Mesenchymal stem cell (in vitro differentiated cells and primary cell): ENCODE measurements around the gene PEX5L.

ENCODE experiments used
- DNase-seq: peaks from one replicate; pipeline ENCODE4 v3.0.0-alpha.2; 2013
- H2AFZ ChIP-seq: one replicate; pipeline ENCODE4 v1.6.1; 2013; ENCODE audit warnings: low read depth, mild to moderate bottlenecking, control low read depth, inconsistent platforms, low read length, moderate library complexity
- H2AK5ac ChIP-seq: 2 replicates; pipeline ENCODE4 v1.6.1; 2013; ENCODE audit warnings: low read length, moderate library complexity, mild to moderate bottlenecking, inconsistent platforms; ENCODE audit not compliant: severe bottlenecking
- H2BK120ac ChIP-seq: one replicate; pipeline ENCODE4 v1.6.1; 2013; ENCODE audit warnings: low read depth, mild to moderate bottlenecking, inconsistent platforms, low read length, moderate library complexity
- H2BK12ac ChIP-seq, 2 experiments: one replicate each; pipeline ENCODE4 v1.6.1; 2013; ENCODE audit warnings: inconsistent platforms in 2 of 2, low read length in 2 of 2, mild to moderate bottlenecking in 2 of 2, moderate library complexity in 2 of 2, control low read depth in 1 of 2
- H2BK15ac ChIP-seq: one replicate; pipeline ENCODE4 v1.6.1; 2013; ENCODE audit warnings: mild to moderate bottlenecking, low read depth, inconsistent platforms; ENCODE audit not compliant: poor library complexity, severe bottlenecking
- H2BK5ac ChIP-seq: 2 replicates; pipeline ENCODE4 v1.6.1; 2013; ENCODE audit warnings: low read depth, mild to moderate bottlenecking, low read length, control low read depth, inconsistent platforms; ENCODE audit not compliant: poor library complexity, severe bottlenecking
- H3K14ac ChIP-seq, 2 experiments: one replicate each; pipeline ENCODE4 v1.6.1; 2013; ENCODE audit warnings: inconsistent platforms in 2 of 2, low read length in 2 of 2, control low read depth in 1 of 2, mild to moderate bottlenecking in 1 of 2, moderate library complexity in 1 of 2
- H3K18ac ChIP-seq, 2 experiments: one replicate each; pipeline ENCODE4 v1.6.1; 2013; ENCODE audit warnings: inconsistent platforms in 2 of 2, low read length in 2 of 2, control low read depth in 1 of 2, low read depth in 1 of 2, mild to moderate bottlenecking in 1 of 2
- H3K23ac ChIP-seq, 2 experiments: one replicate each; pipeline ENCODE4 v1.6.1; 2013; ENCODE audit warnings: inconsistent platforms in 2 of 2, low read length in 2 of 2, mild to moderate bottlenecking in 2 of 2, moderate library complexity in 2 of 2, control low read depth in 1 of 2
- H3K27ac ChIP-seq: 2 replicates; pipeline ENCODE4 v1.5.1; 2013; ENCODE audit warnings: mild to moderate bottlenecking, moderate library complexity, low read length, control low read depth, inconsistent platforms; ENCODE audit not compliant: poor library complexity, severe bottlenecking
- H3K27me3 ChIP-seq, 2 experiments: 2 replicates each; pipeline versions ENCODE4 v1.6.1 to v1.7.0; 2013; ENCODE audit warnings: low read length in 2 of 2, mild to moderate bottlenecking in 2 of 2, moderate library complexity in 2 of 2, control low read depth in 1 of 2, inconsistent platforms in 1 of 2; ENCODE audit not compliant: control insufficient read depth in 1 of 2, insufficient read depth in 1 of 2
- H3K36me3 ChIP-seq, 2 experiments: 2 replicates each; pipeline versions ENCODE4 v1.6.1 to v1.7.0; 2013; ENCODE audit warnings: low read length in 2 of 2, control low read depth in 1 of 2, inconsistent platforms in 1 of 2, low read depth in 1 of 2, mild to moderate bottlenecking in 1 of 2; ENCODE audit not compliant: insufficient read depth in 2 of 2, control insufficient read depth in 1 of 2
- H3K4ac ChIP-seq, 2 experiments: one replicate each; pipeline ENCODE4 v1.6.1; 2013; ENCODE audit warnings: inconsistent platforms in 2 of 2, low read length in 2 of 2, mild to moderate bottlenecking in 2 of 2, moderate library complexity in 2 of 2, control low read depth in 1 of 2, low read depth in 1 of 2
- H3K4me1 ChIP-seq: 2 replicates; pipeline ENCODE4 v1.6.1; 2013; ENCODE audit warnings: low read depth, low read length, control low read depth; ENCODE audit not compliant: control insufficient read depth, insufficient read depth
- H3K4me2 ChIP-seq: 2 replicates; pipeline ENCODE4 v1.6.1; 2013; ENCODE audit warnings: low read length, mild to moderate bottlenecking, inconsistent platforms; ENCODE audit not compliant: poor library complexity, severe bottlenecking
- H3K4me3 ChIP-seq, 2 experiments: 2 replicates each; pipeline versions ENCODE4 v1.5.1 to v1.7.0; 2013; ENCODE audit warnings: low read length in 2 of 2, mild to moderate bottlenecking in 2 of 2, control low read depth in 1 of 2, low read depth in 1 of 2; ENCODE audit not compliant: insufficient read depth in 1 of 2
- H3K79me1 ChIP-seq: replicated peaks from 2 replicates; pipeline ENCODE4 v1.6.1; 2013; ENCODE audit warnings: mild to moderate bottlenecking, control low read depth, low read length, inconsistent platforms; ENCODE audit not compliant: poor library complexity, severe bottlenecking
- H3K9ac ChIP-seq: 2 replicates; pipeline ENCODE4 v1.7.0; 2013; ENCODE audit warnings: mild to moderate bottlenecking, low read length, moderate library complexity
- H3K9me3 ChIP-seq: 2 replicates; pipeline ENCODE4 v1.7.0; 2013; ENCODE audit warnings: mild to moderate bottlenecking, low read length; ENCODE audit not compliant: control insufficient read depth
- H4K8ac ChIP-seq: one replicate; pipeline ENCODE4 v1.6.1; 2013; ENCODE audit warnings: inconsistent platforms, mild to moderate bottlenecking, low read length, moderate library complexity
- H4K91ac ChIP-seq: one replicate; pipeline ENCODE4 v1.6.1; 2013; ENCODE audit warnings: mild to moderate bottlenecking, low read length, inconsistent platforms
- WGBS: methylation state at CpG from one replicate; pipeline ENCODE4 v1.1.7; 2013; ENCODE audit warnings: mixed read lengths; 5-methylcytosine and 5-hydroxymethylcytosine counted together

The PEX5L gene

GRCh38 chr3:179769411-179770247, 267.1 kb downstream of the PEX5L start:
- H3K27me3 ChIP-seq = no peaks in the 10 kb centered on the region
- no peak overlapping the region for H2BK12ac ChIP-seq
- peaks cover 8% of the 10 kb centered on the region for H3K4me1 ChIP-seq
- H3K9me3 ChIP-seq = no peaks in the 10 kb centered on the region
- WGBS = 79% methylated on average over 7 of the region's 9 CpGs
- H2BK15ac ChIP-seq = no peak overlapping the region
- DNase-seq = no peak
- no peak overlapping the region for H2BK5ac ChIP-seq
- no peak overlapping the region for H2BK120ac ChIP-seq
- no peak overlapping the region for H3K14ac ChIP-seq
- no peak overlapping the region for H2AFZ ChIP-seq
- no peak overlapping the region for H3K4ac ChIP-seq
- no peak overlapping the region for H3K4me3 ChIP-seq
- H3K79me1 ChIP-seq = peaks cover 17% of the 10 kb centered on the region
- H3K23ac ChIP-seq = no peak overlapping the region
- H4K91ac ChIP-seq = no peak overlapping the region
- H3K27ac ChIP-seq = no peak overlapping the region
- H3K36me3 ChIP-seq = peaks cover 15 to 21% of the 10 kb centered on the region in 2 experiments
- no peak overlapping the region for H3K4me2 ChIP-seq
- no peak overlapping the region for H3K18ac ChIP-seq
- H4K8ac ChIP-seq = no peak overlapping the region
- H3K9ac ChIP-seq = no peak overlapping the region
- no peak overlapping the region for H2AK5ac ChIP-seq

GRCh38 chr3:179768080-179768479, 268.7 kb downstream of the PEX5L start:
- Histone ChIP-seq H3K4me1 (peaks cover 8% of the 10 kb centered on the region), H4K8ac (no peak overlapping the region)

DNA sequence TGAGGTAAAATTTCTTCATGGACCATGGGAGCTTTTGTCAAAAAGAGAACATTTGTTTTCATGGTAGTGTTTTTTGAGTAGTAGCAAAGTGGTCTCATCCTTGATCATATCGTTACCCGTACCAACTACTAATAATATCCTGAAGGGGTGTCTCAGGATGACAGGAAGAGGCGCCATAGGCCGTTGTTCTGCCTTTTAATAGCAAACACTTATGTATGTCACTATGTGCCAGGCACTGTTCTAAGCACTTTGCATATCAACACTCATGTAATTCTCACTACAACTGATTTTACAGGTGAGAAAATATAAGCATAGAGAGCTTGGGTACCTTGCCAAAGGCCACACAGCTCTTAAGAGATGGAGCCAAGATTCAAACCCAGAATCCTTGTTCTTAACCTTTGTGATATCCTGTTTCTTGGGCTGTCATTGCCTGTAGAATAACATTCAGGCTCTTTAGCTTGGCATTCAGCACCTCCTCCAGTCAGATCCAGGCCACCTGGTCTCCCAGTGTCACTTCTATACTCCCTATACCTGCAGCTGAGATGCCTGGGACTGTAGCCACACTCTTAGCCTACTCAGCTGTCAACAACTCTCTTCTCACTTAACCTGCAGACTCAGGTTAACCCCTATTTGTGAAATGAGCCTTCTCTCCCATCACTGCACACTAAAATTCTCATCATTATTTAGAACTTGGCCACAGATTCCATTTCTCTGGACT, 270.2 kb downstream of the PEX5L start:
- Histone ChIP-seq H3K9ac (no peak overlapping the region), H3K36me3 (peaks cover 17% of the 10 kb centered on the region in 2 experiments), H2AK5ac (no peak overlapping the region), H2AFZ (no peak overlapping the region), H3K27me3 (no peaks in the 10 kb centered on the region), H4K8ac (no peak overlapping the region), H3K79me1 (peaks cover 15% of the 10 kb centered on the region), H4K91ac (no peak overlapping the region), H2BK5ac (no peak overlapping the region), H3K4me1 (peaks cover 8% of the 10 kb centered on the region), H3K9me3 (no peaks in the 10 kb centered on the region), H3K4me3 (no peak overlapping the region), H2BK12ac (no peak overlapping the region), H3K4me2 (no peak overlapping the region), H2BK120ac (no peak overlapping the region), H3K27ac (no peak overlapping the region), H3K18ac (no peak overlapping the region), H3K23ac (no peak overlapping the region), H2BK15ac (no peak overlapping the region), H3K4ac (no peak overlapping the region), H3K14ac (no peak overlapping the region)
- WGBS = 100% methylated on average over 4 of the region's 4 CpGs
- DNase-seq = no peak

More at GRCh38 chr3:179768080-179768479, 268.7 kb downstream of the PEX5L start:
- no peak overlapping the region for H3K4ac ChIP-seq
- H3K27ac ChIP-seq = peak overlapping the region; percentile 13
- H2BK15ac ChIP-seq = no peak overlapping the region
- no peaks in the 10 kb centered on the region for H3K9me3 ChIP-seq
- H2AFZ ChIP-seq = no peak overlapping the region
- H2BK120ac ChIP-seq = no peak overlapping the region
- H3K14ac ChIP-seq = no peak overlapping the region
- DNase-seq = peak; percentile 65
- H3K27me3 ChIP-seq = no peaks in the 10 kb centered on the region
- no peak overlapping the region for H2BK5ac ChIP-seq
- no peak overlapping the region for H2BK12ac ChIP-seq
- no peak overlapping the region for H4K91ac ChIP-seq
- 30% methylated on average over 3 of the region's 3 CpGs for WGBS
- no peak overlapping the region for H3K23ac ChIP-seq
- no peak overlapping the region for H3K4me2 ChIP-seq
- peaks cover 19% of the 10 kb centered on the region for H3K79me1 ChIP-seq
- peak overlapping the region; percentile 14 for H3K9ac ChIP-seq
- H3K36me3 ChIP-seq = peaks cover 11 to 17% of the 10 kb centered on the region in 2 experiments
- H3K18ac ChIP-seq = no peak overlapping the region
- no peak overlapping the region for H3K4me3 ChIP-seq
- H2AK5ac ChIP-seq = no peak overlapping the region

DNA sequence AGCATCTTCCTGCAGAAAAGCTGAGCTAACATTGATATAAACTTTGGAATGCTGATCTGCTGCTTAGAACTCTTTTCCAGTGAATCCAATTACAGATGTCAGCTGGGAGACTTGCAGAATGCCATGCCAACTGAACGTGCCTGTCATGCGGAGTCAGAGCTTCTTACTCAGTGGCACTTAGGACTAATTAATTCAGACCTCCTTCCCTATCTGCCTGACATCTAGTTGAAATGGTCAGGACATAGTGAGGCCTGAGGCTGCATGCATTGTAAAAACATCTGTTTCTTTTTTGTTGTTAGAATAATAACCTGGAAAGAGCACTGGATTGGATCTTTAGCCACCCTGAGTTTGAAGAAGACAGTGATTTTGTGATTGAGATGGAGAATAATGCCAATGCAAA, 271.3 kb downstream of the PEX5L start:
- H3K4me2 ChIP-seq = no peak overlapping the region
- no peak overlapping the region for H2AFZ ChIP-seq
- 80% methylated on average over 1 of the region's 2 CpGs for WGBS
- no peaks in the 10 kb centered on the region for H3K9me3 ChIP-seq
- no peak overlapping the region for H3K14ac ChIP-seq
- H3K36me3 ChIP-seq = peaks cover 12 to 26% of the 10 kb centered on the region in 2 experiments
- H3K9ac ChIP-seq = no peak overlapping the region
- no peak overlapping the region for H3K18ac ChIP-seq
- H2BK120ac ChIP-seq = no peak overlapping the region
- no peak overlapping the region for H2AK5ac ChIP-seq
- H3K4me3 ChIP-seq = no peak overlapping the region
- no peak overlapping the region for H3K27ac ChIP-seq
- DNase-seq = no peak
- no peak overlapping the region for H4K8ac ChIP-seq
- H3K79me1 ChIP-seq = peaks cover 10% of the 10 kb centered on the region
- no peak overlapping the region for H2BK12ac ChIP-seq
- no peak overlapping the region for H3K23ac ChIP-seq
- no peak overlapping the region for H3K4ac ChIP-seq
- no peak overlapping the region for H2BK5ac ChIP-seq
- no peaks in the 10 kb centered on the region for H3K27me3 ChIP-seq
- no peak overlapping the region for H4K91ac ChIP-seq
- H2BK15ac ChIP-seq = no peak overlapping the region
- peaks cover 7% of the 10 kb centered on the region for H3K4me1 ChIP-seq
